T47D (cell line): ENCODE data around the gene YPEL1.
A peak's percentile ranks its signal among the peaks of the same experiment; 100 is the strongest.

ENCODE experiments used
- DNase-seq, 2 experiments: peaks; one replicate each; pipeline versions ENCODE4 v3.0.0 to v3.0.0-alpha.2; 2011 to 2012; ENCODE audit warnings: low read depth in 1 of 2, low spot score in 1 of 2
- JUND ChIP-seq: IDR thresholded peaks from 2 replicates; pipeline ENCODE4 v1.6.1; 2012; ENCODE audit warnings: low read depth
- in situ Hi-C: cut with HindIII; loops from 2 replicates; pipeline ENCODE4 v1.10.0; 2016; ENCODE audit warnings: low sequenced_read_pairs, low pct_unique_long_range_greater_than_20kb

YPEL1 gene

DNA sequence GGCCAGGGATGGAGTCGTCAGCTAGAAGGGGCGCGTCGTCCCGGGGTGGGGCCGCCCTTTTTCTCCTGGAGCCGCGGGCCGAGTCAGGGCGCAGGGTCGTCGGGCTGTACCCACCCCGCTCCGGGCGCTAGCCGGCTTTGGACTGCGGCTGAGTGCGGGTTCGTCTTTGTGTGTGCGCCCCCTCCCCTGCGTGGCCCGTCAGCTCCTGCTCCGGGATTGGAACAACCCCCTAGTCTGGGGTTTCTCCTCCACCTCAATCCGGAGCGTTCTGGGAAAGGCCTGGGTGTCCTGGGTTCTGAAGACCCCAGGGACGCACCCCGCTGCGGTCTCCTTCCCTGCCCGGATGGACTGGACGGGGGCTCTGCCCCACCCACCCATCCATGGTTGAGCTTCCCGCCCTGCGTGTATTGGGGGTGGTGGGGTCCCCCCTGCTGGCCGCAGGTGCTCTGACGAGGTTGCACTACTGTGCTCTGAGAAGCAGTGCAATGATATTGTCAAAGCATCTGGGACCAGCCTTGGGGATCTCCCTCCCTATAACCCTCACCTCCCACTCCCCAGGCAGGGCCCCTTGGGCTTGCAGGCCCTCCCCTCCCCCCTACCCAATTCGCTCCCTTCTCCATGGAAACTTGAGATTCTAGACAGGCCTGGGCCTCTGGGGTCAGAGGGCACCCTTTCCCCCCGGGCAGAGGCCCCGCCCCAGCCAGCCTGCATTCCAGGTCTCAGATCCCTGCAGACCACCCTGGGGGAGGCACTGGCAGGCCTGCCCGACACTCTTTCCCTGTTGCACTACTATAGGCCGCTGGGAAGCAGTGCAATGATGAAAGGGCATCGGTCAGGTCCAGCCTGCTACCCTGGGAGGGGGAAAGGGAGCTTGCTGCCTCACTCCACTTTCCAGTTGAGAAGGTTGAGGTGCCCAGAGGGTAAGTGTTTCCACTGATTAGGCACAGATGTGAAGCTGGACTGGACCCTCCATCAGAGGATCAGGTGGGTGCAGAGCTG, 82.7 kb downstream of the YPEL1 start:
- DNase-seq: no peak
- no peak for TF ChIP-seq JUND
- in situ Hi-C loops: no loop called here

DNA sequence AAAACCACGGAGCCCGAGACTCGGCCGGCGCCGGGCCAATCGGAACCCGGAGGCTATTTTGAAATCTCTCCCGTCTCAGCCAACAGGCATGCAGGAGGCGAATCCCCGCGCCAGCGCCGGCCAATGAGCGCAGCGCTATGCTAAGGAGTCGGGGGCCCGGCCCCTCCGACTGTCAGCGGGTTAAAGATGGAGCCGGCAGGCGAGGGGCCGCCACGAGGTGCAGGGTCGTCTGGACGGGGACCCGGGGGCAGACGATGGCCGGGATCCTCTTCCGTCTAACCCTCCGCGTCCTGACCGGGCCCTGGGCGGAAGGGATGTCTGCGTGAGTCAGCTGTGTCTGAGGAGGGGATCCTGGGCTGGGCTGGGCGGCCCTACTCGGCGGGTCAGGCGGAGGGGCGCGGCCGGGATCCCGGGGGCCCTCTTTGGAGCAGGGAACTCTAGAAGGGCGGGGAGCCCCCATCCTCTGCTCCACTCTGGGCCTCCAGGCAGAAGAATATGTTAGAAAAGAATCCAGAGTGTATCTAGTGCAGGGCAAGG, 83.5 kb downstream of the YPEL1 start:
- TF ChIP-seq JUND: no peak
- in situ Hi-C loops: no loop called here
- peak; percentile 81 to 86 for DNase-seq

DNA sequence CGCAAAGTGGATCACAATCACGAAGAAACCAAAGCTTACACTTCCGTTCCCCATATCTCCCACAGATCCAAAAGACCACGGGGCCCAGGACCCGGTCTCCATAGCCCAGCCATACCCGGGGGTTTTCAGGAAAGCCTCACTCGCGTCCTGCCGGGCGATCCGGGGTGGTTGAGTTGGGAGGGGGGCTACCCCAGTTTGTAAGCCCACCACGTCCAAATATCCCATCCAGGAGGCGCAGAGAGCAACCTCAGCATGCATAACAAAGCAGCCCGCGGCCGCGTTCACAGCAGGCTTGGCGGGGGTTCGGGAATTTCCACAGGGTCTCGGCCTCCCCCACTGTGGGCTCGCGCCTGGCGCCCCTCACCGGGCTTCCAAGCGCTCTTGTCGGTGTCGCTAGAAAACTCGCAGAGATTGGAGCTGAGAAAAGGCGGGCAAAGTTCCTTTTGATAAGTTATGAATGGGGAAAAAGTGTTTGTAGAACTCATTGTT, 84.0 kb downstream of the YPEL1 start:
- no peak for TF ChIP-seq JUND
- in situ Hi-C loops: no loop called here
- no peak for DNase-seq

DNA sequence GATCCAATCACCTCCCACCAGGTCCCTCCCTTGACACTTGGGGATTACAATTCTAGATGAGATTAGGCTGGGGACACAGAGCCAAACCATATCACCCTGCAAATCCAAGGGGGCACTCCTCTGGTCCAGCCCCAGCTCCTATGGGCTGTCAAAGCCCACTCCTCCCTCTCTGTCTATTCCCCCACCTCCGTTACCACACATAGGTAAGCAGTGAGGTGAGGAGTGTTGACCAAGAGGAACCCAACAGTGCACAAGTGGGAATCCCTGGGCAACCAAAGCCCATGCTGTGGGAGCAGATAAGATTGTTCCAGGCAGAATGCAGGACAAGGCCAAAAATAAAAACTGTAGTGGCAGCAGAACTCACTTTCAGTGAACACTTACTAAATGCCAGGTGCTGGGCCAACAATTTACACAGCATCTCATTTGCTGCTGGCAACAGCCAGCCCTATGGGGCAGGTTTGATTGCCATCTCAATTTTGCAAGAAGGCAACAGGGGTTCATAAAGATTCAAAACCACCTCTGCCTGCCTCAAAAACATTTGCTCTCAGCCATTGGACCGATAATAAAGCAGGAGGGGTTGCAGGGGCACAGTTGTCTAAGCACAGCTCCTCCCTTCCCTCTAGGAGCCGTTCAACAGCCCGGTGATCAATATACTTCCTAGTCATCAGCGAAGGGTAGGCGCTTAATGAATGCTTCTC, 84.6 kb downstream of the YPEL1 start:
- no peak for TF ChIP-seq JUND
- in situ Hi-C loops: no loop called here
- DNase-seq: no peak

DNA sequence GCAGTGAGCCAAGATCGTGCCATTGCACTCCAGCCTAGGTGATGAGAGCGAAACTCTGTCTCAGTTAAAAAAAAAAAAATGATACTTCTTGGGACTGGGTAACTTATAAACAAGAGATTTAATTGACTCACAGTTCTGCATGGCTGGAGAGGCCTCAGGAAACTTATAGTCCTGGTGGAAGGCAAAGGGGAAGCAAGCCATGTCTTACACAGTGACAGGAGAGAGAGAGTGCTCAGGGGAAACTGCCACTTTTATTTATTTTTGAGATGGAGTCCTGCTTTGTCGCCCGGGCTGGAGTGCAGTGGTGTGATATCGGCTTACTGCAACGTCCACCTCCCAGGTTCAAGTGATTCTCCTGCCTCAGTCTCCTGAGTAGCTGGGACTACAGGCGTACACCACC, 85.3 kb downstream of the YPEL1 start:
- no peak for DNase-seq
- no peak for TF ChIP-seq JUND
- in situ Hi-C loops: no loop called here
